HUDEP-2 (cell line): ENCODE measurements around the gene SNF8.

Source experiments
- DNase-seq, 76 experiments: peaks; one replicate each; lab custom pipeline; 2025; ENCODE audit not compliant: unreplicated experiment in 76 of 76; lab: John Stamatoyannopoulos, UW

Gene SNF8

DNA sequence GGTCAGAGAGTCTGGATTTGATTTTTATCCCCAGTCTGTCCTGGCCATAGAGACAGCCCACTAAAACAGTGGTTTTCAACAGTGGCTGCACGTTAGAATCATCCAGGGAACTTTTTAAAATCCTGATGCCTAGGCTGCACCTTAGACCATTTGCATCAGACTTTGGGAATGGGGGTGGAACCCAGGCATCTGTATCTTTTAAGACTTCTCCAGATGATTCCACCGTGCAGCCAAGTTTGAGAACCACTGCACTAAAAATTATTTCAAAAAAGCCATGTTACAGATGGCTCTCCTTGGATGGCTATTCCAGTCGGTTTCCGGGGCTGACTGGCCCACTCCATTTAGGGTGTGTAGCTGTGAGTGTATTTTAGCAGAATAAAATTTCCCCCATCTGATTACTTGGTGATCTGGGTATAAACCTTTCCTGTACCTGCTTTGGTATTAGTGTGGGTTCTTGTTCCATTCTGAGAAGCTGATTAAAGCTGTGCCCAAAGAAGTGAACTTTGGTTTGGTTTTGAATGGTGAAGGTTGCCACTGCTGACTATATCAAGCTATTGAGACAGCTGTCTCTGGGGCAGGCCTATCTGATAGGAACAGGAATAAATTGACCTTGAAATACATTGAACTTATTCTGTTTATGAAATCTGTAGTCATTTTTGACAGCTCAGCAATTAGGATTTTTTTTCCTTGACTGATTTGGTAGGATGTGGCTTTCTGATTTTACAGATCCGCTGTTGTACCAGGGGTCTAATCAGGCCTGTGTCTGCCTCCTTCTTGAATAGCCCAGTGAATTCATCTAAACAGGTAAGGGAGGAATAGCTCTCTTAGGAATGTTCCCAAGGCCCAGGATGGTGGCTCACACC, 50.8 kb downstream of the SNF8 start:
- no peak for DNase-seq

DNA sequence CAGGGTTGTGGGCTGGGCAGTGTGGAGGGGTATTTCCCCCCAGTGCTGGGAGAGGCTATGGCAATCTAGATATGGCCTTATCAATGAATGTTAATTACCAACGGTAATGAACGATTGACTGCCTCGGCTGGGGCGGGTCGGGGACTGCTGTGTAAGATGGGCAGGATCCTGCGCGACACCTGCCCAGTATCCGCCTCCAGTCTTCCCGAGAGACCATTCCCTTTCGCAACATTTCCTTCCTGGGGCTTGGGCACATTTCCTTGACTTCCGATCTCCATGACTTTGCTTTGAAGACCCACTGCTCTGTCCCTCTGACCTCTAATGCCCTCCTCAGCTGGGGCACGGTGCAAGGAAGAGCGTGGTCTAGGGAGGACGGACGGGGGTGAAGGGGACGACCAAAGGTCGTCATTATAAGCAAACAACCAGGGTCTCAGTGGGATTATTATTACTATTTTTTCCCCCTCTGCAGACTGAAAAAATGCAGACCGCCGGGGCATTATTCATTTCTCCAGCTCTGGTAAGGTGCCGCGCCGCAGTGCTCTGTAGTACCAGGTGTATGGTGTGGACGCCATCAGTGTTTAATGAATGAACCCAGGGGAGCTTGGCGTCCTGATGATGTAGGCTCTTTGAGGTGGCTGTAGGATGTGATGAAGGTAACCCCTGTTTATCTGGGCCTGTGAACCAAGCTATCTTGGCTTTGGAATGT, 51.5 kb downstream of the SNF8 start:
- DNase-seq, result peak in 5 of 76 experiments; percentile 35 to 59 (median 49)

DNA sequence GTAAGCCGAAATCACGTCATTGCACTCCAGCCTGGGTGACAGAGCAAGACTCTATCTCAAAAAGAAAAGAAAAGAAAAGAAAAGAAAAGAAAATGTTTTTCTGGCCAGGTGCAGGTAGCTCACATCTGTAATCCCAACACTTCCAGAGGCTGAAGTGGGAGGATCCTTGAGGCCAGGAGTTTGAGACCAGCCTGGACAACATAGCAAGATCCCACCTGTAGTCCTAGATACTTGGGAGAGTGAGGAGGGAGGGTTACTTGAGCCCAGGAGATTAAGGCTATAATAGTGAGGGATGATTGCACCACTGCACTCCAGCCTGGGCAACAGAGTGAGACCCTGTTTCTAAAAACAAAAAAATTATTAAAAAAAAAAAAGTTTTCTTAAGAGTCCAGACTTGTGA, 54.6 kb downstream of the SNF8 start:
- no peak for DNase-seq

- DNase-seq, result no peak
Observed at GRCh38 chr17:48883171-48883570, 61.5 kb downstream of the SNF8 start.

DNA sequence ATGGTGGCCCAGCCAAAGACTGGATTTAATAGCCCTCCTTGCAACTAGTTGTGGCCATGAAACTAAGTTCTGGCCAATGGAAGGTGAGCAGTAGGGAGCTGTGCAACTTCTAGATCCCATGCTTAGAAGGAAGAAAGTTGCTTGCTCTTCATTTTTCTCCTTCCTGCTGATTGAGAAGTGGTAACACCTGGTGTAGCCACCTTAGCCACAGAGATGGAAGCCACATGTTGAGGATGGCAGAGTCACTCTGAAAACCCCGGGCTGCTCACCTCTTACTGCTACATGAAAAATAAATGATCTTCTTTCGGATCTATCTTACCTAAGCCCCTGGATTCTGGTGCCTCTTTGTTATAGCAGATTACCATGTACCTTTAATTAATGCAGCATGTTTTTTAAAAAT, 62.4 kb downstream of the SNF8 start:
- no peak for DNase-seq
